GM23338 (cell line): Measurements from ENCODE around the gene EVL. TPM values are rescaled to one million over a fixed set of nuclear protein-coding genes. Genes with fewer than 3 reads are reported as not detected.

Experiments used
- ATAC-seq: fragments of 200-7000 bp; cut with Tn5 transposase; 3 replicates; pipeline ENCODE4 v1.9.1; 2020
- DNase-seq: peaks from one replicate; pipeline ENCODE4 v3.0.0-alpha.2; 2015; ENCODE audit warnings: low spot score
- H2AFZ ChIP-seq: fragments of 200-600 bp; sonication (generic); 2 replicates; pipeline ENCODE4 v1.8.0; 2016; ENCODE audit warnings: antibody characterized with exemption, mild to moderate bottlenecking, moderate library complexity
- H3F3A ChIP-seq: fragments of 200-600 bp; sonication (generic); replicated peaks from 2 replicates; pipeline ENCODE4 v1.8.0; 2017; ENCODE audit warnings: antibody characterized with exemption, mixed run types, low read depth
- H3K27ac ChIP-seq: fragments of 200-600 bp; sonication (generic); 2 replicates; pipeline ENCODE4 v1.6.1; 2016; ENCODE audit warnings: low read depth
- H3K27me3 ChIP-seq: fragments of 200-600 bp; sonication (generic); 2 replicates; pipeline ENCODE4 v1.8.0; 2016; ENCODE audit warnings: mild to moderate bottlenecking, mixed run types, moderate library complexity; ENCODE audit not compliant: insufficient read depth
- H3K36me3 ChIP-seq: fragments of 200-600 bp; sonication (generic); 2 replicates; pipeline ENCODE4 v1.8.0; 2016; ENCODE audit warnings: mild to moderate bottlenecking; ENCODE audit not compliant: insufficient read depth
- H3K4me1 ChIP-seq: fragments of 200-600 bp; sonication (generic); 2 replicates; pipeline ENCODE4 v1.8.0; 2016; ENCODE audit warnings: mild to moderate bottlenecking, moderate library complexity; ENCODE audit not compliant: insufficient read depth
- H3K4me2 ChIP-seq: fragments of 200-600 bp; sonication (generic); 2 replicates; pipeline ENCODE4 v1.7.1; 2017; ENCODE audit warnings: mixed run types
- H3K4me3 ChIP-seq: fragments of 200-600 bp; sonication (generic); 2 replicates; pipeline ENCODE4 v1.6.1; 2016; ENCODE audit warnings: mixed run types
- H3K79me2 ChIP-seq: fragments of 200-600 bp; sonication (generic); replicated peaks from 2 replicates; pipeline ENCODE4 v1.8.0; 2017; ENCODE audit warnings: mild to moderate bottlenecking; ENCODE audit not compliant: insufficient read depth
- H3K9me2 ChIP-seq: fragments of 200-600 bp; sonication (generic); 2 replicates; pipeline ENCODE4 v1.8.0; 2017; ENCODE audit not compliant: insufficient read depth
- H4K20me1 ChIP-seq: fragments of 200-600 bp; sonication (generic); replicated peaks from 2 replicates; pipeline ENCODE4 v1.8.0; 2017; ENCODE audit warnings: mild to moderate bottlenecking; ENCODE audit not compliant: insufficient read depth
- H3K27ac Mint-ChIP-seq: 2 replicates; pipeline ENCODE4 v1.8.0; 2020; ENCODE audit warnings: inconsistent platforms, mild to moderate bottlenecking, moderate library complexity, mixed read lengths
- H3K27me3 Mint-ChIP-seq: 3 replicates; pipeline ENCODE4 v1.8.0; 2022; ENCODE audit warnings: low read depth, mild to moderate bottlenecking, moderate library complexity, mixed read lengths, inconsistent platforms; ENCODE audit not compliant: insufficient read depth, poor library complexity
- H3K36me3 Mint-ChIP-seq: 3 replicates; pipeline ENCODE4 v1.8.0; 2021; ENCODE audit warnings: low read depth, mild to moderate bottlenecking, inconsistent platforms, moderate library complexity, mixed read lengths
- H3K4me1 Mint-ChIP-seq: 3 replicates; pipeline ENCODE4 v1.8.0; 2020; ENCODE audit warnings: mild to moderate bottlenecking, inconsistent platforms, mixed read lengths
- H3K4me3 Mint-ChIP-seq: 3 replicates; pipeline ENCODE4 v1.8.0; 2021; ENCODE audit warnings: moderate library complexity, mild to moderate bottlenecking, inconsistent platforms, mixed read lengths
- H3K9me3 Mint-ChIP-seq: 3 replicates; pipeline ENCODE4 v1.8.0; 2020; ENCODE audit warnings: moderate library complexity, mild to moderate bottlenecking, inconsistent platforms, mixed read lengths
- CTCF ChIP-seq, 2 experiments: fragments of 200-600 bp in 1 of 2; sonication (generic) in 1 of 2; conservative IDR thresholded peaks; 2 replicates each; pipeline versions ENCODE4 v1.5.1 to v1.6.1; 2016 to 2017; ENCODE audit warnings: antibody characterized with exemption in 2 of 2, low read depth in 2 of 2, mild to moderate bottlenecking in 2 of 2, moderate library complexity in 1 of 2
- ETS1 ChIP-seq: IDR thresholded peaks from 2 replicates; pipeline ENCODE4 v1.6.1; 2016; ENCODE audit warnings: antibody characterized with exemption
- EZH2phosphoT487 ChIP-seq: fragments of 200-600 bp; sonication (generic); IDR thresholded peaks from one replicate; pipeline ENCODE4 v1.8.1; 2018; ENCODE audit warnings: antibody characterized with exemption; ENCODE audit not compliant: unreplicated experiment
- JUNB ChIP-seq: IDR thresholded peaks from one replicate; pipeline ENCODE4 v1.6.1; 2016; ENCODE audit warnings: antibody characterized with exemption; ENCODE audit not compliant: unreplicated experiment
- ZNF462 ChIP-seq: fragments of 250-450 bp; sonication (Bioruptor Pico); IDR thresholded peaks from 2 replicates; pipeline ENCODE4 v1.5.0; 2020; ENCODE audit warnings: mild to moderate bottlenecking, moderate library complexity
- polyA plus RNA-seq: library from polyadenylated mRNA; unstranded; fragments of >200 nt; fragmentation: Nextera tagmentation; extraction: Ambion mirVana; gene quantifications from 2 replicates; pipeline ENCODE4 v1.2.1, GENCODE V29; 2016
- total RNA-seq: library from RNA; depleted of rRNA; stranded (reverse); fragments of >200 nt; shearing (Covaris generic); gene quantifications from 2 replicates; pipeline ENCODE4 v1.2.3, GENCODE V29; 2014

EVL gene
- total and polyA plus RNA-seq, 2 experiments from 2014 or later = 28.2 to 50.5 TPM

GRCh38 chr14:100066962-100067361 is 1.7 kb downstream of the EVL start:
- Mint-ChIP-seq H3K27me3 (peaks cover 6% of the 10 kb centered on the region), H3K4me1 (peaks cover 10% of the 10 kb centered on the region), H3K36me3 (no peaks in the 10 kb centered on the region; the same call in 2 of the 3 replicates), H3K4me3 (no peak overlapping the region), H3K9me3 (no peaks in the 10 kb centered on the region), H3K27ac (no peak overlapping the region)
- H2AFZ ChIP-seq = no peak overlapping the region
- H3K4me2 ChIP-seq = no peak overlapping the region
- H3K79me2 ChIP-seq = no peaks in the 10 kb centered on the region
- DNase-seq (no peak), ATAC-seq (peak; percentile 17; the same call in 1 of the 3 replicates)
- no peaks in the 10 kb centered on the region for H3K27me3 ChIP-seq
- no peak for TF ChIP-seq CTCF (conservative IDR thresholded peaks at IDR 0.05; ENCODE audit: low read depth in 2 of 2)
- TF ChIP-seq EZH2phosphoT487 = no peak
- TF ChIP-seq JUNB = no peak
- TF ChIP-seq ZNF462 = no peak
- peaks cover 7% of the 10 kb centered on the region for H4K20me1 ChIP-seq
- H3K36me3 ChIP-seq = no peaks in the 10 kb centered on the region
- H3F3A ChIP-seq = no peaks in the 10 kb centered on the region
- H3K27ac ChIP-seq = peak overlapping the region; percentile 45; the same call in 1 of the 2 replicates
- H3K4me3 ChIP-seq = no peak overlapping the region
- H3K9me2 ChIP-seq = no peaks in the 10 kb centered on the region
- H3K4me1 ChIP-seq = no peaks in the 10 kb centered on the region

- no peak overlapping the region for H2AFZ ChIP-seq
- H3K27me3 ChIP-seq = no peaks in the 10 kb centered on the region
- no peaks in the 10 kb centered on the region for H3K4me1 ChIP-seq
- Mint-ChIP-seq H3K4me3 (no peak overlapping the region), H3K4me1 (peaks cover 10% of the 10 kb centered on the region), H3K27ac (no peak overlapping the region), H3K36me3 (no peaks in the 10 kb centered on the region; the same call in 2 of the 3 replicates), H3K27me3 (peaks cover 6% of the 10 kb centered on the region), H3K9me3 (no peaks in the 10 kb centered on the region)
- no peaks in the 10 kb centered on the region for H3K9me2 ChIP-seq
- no peak overlapping the region for H3K4me3 ChIP-seq
- H3K79me2 ChIP-seq = no peaks in the 10 kb centered on the region
- H3K27ac ChIP-seq = no peak overlapping the region
- no peaks in the 10 kb centered on the region for H3K36me3 ChIP-seq
- H4K20me1 ChIP-seq = peaks cover 7% of the 10 kb centered on the region
- no peak for DNase-seq
- ATAC-seq = no peak
- no peak overlapping the region for H3K4me2 ChIP-seq
- no peaks in the 10 kb centered on the region for H3F3A ChIP-seq
- no peak for TF ChIP-seq EZH2phosphoT487
- no peak for TF ChIP-seq CTCF (conservative IDR thresholded peaks at IDR 0.05; ENCODE audit: low read depth in 2 of 2)
- no peak for TF ChIP-seq ETS1
Measured at GRCh38 chr14:100067481-100067880, 2.3 kb downstream of the EVL start.
